LNCaP clone FGC (cell line): ENCODE measurements around the gene AIFM3.

ENCODE experiments used
- DNase-seq: peaks from one replicate; pipeline ENCODE4 v3.0.0-alpha.2; 2011; ENCODE audit warnings: low read depth
- H3K4me3 ChIP-seq: 2 replicates; pipeline ENCODE4 v1.5.1; 2011; ENCODE audit warnings: mild to moderate bottlenecking, low read depth, low read length, control low read depth
- CTCF ChIP-seq: IDR thresholded peaks from 2 replicates; pipeline ENCODE4 v1.5.1; 2012; ENCODE audit warnings: mild to moderate bottlenecking; ENCODE audit not compliant: control insufficient read depth, insufficient read depth; ENCODE audit errors: extremely low read depth

AIFM3 gene

GRCh38 chr22:20974336-20974955, 7.4 kb downstream of the AIFM3 start:
- DNase-seq = no peak
- H3K4me3 ChIP-seq = no peak overlapping the region
- TF ChIP-seq CTCF = no peak

- no peak overlapping the region for H3K4me3 ChIP-seq
- TF ChIP-seq CTCF = no peak
- DNase-seq = no peak
These were observed 8.7 kb downstream of the AIFM3 start for GRCh38 chr22:20975541-20976290.

- TF ChIP-seq CTCF = no peak
- H3K4me3 ChIP-seq = no peak overlapping the region
These were observed 9.3 kb downstream of the AIFM3 start for GRCh38 chr22:20976291-20976877.

GRCh38 chr22:20977019-20977418, 10.0 kb downstream of the AIFM3 start:
- no peak for TF ChIP-seq CTCF
- no peak for DNase-seq
- H3K4me3 ChIP-seq = no peak overlapping the region

More at GRCh38 chr22:20976291-20976877, 9.3 kb downstream of the AIFM3 start:
- no peak for DNase-seq

- TF ChIP-seq CTCF = no peak
- DNase-seq = no peak
These were observed 10.6 kb downstream of the AIFM3 start for GRCh38 chr22:20977516-20978170.

GRCh38 chr22:20978419-20978818, 11.4 kb downstream of the AIFM3 start:
- DNase-seq = no peak
- no peak overlapping the region for H3K4me3 ChIP-seq
- TF ChIP-seq CTCF = no peak

More at GRCh38 chr22:20977516-20978170, 10.6 kb downstream of the AIFM3 start:
- no peak overlapping the region for H3K4me3 ChIP-seq
